ENCODE results near the gene CRHR1.

DNA sequence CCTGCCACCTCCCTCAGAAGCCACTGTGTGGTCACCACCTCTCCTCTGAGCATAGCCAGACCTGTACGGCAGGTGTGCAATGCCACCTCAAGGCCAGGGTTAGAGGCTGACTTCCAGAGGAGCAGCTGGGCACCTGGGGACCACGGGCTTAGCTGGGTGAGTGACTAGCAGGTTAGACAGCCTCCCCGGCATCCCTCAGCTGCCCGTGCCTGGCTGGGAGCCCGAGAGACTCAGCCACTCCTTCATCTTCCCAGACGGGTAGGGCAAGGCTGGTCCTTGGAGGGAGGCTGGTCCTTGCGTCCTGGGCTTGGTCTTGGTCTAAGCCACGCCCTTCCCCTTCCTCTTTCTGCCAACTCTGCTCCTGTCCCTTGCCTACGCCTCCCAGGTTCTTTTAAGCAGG lies 7.8 kb downstream of the CRHR1 start:
- TF ChIP-seq, protein P1, sequence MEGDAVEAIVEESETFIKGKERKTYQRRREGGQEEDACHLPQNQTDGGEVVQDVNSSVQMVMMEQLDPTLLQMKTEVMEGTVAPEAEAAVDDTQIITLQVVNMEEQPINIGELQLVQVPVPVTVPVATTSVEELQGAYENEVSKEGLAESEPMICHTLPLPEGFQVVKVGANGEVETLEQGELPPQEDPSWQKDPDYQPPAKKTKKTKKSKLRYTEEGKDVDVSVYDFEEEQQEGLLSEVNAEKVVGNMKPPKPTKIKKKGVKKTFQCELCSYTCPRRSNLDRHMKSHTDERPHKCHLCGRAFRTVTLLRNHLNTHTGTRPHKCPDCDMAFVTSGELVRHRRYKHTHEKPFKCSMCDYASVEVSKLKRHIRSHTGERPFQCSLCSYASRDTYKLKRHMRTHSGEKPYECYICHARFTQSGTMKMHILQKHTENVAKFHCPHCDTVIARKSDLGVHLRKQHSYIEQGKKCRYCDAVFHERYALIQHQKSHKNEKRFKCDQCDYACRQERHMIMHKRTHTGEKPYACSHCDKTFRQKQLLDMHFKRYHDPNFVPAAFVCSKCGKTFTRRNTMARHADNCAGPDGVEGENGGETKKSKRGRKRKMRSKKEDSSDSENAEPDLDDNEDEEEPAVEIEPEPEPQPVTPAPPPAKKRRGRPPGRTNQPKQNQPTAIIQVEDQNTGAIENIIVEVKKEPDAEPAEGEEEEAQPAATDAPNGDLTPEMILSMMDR (IDR thresholded peaks at IDR 0.05), result no peak
- no peak for TF ChIP-seq POLR2A (IDR thresholded peaks at IDR 0.05)

All from right lobe of liver (tissue), 4 donors.